Trophoblast cell (in vitro differentiated cells and primary cell): ENCODE results near the gene DLGAP1.

Source experiments
- DNase-seq, 2 donors: peaks; one replicate each; pipeline ENCODE4 v3.0.0-alpha.2; 2016
- H2AFZ ChIP-seq: 2 replicates; pipeline ENCODE4 v1.6.1; 2013; ENCODE audit warnings: low read length, moderate library complexity, mild to moderate bottlenecking; ENCODE audit not compliant: insufficient read depth, poor library complexity
- H2AK5ac ChIP-seq: 2 replicates; pipeline ENCODE4 v1.6.1; 2013; ENCODE audit warnings: mild to moderate bottlenecking, low read length
- H2BK120ac ChIP-seq: 2 replicates; pipeline ENCODE4 v1.6.1; 2013; ENCODE audit warnings: low read length, mild to moderate bottlenecking, moderate library complexity; ENCODE audit not compliant: insufficient read depth, poor library complexity
- H2BK12ac ChIP-seq: 2 replicates; pipeline ENCODE4 v1.6.1; 2013; ENCODE audit warnings: mild to moderate bottlenecking, low read length, moderate library complexity
- H2BK5ac ChIP-seq: 2 replicates; pipeline ENCODE4 v1.6.1; 2013; ENCODE audit warnings: low read length, low read depth, moderate library complexity, mild to moderate bottlenecking; ENCODE audit not compliant: poor library complexity
- H3K14ac ChIP-seq: 2 replicates; pipeline ENCODE4 v1.6.1; 2013; ENCODE audit warnings: mild to moderate bottlenecking, low read length
- H3K18ac ChIP-seq: 2 replicates; pipeline ENCODE4 v1.6.1; 2013; ENCODE audit warnings: mild to moderate bottlenecking, low read length
- H3K23ac ChIP-seq: 2 replicates; pipeline ENCODE4 v1.6.1; 2013; ENCODE audit warnings: low read length
- H3K27ac ChIP-seq: 2 replicates; pipeline ENCODE4 v1.5.1; 2013; ENCODE audit warnings: low read depth, mild to moderate bottlenecking, inconsistent platforms, low read length, moderate library complexity
- H3K27me3 ChIP-seq: 2 replicates; pipeline ENCODE4 v1.6.1; 2013; ENCODE audit warnings: inconsistent platforms, mild to moderate bottlenecking, low read length, moderate library complexity; ENCODE audit not compliant: insufficient read depth
- H3K36me3 ChIP-seq, 2 experiments: 1 replicate in 1 of 2; 2 replicates in 1 of 2; pipeline ENCODE4 v1.6.1; 2013; ENCODE audit warnings: low read length in 2 of 2, mild to moderate bottlenecking in 2 of 2, moderate library complexity in 1 of 2; ENCODE audit not compliant: insufficient read depth in 2 of 2, control insufficient read depth in 1 of 2
- H3K4ac ChIP-seq: 2 replicates; pipeline ENCODE4 v1.6.1; 2013; ENCODE audit warnings: low read depth, mild to moderate bottlenecking, low read length, moderate library complexity
- H3K4me1 ChIP-seq, 2 experiments: 1 replicate in 1 of 2; 2 replicates in 1 of 2; pipeline ENCODE4 v1.6.1; 2013; ENCODE audit warnings: low read length in 2 of 2, mild to moderate bottlenecking in 2 of 2, moderate library complexity in 1 of 2; ENCODE audit not compliant: insufficient read depth in 2 of 2, control insufficient read depth in 1 of 2
- H3K4me2 ChIP-seq: 2 replicates; pipeline ENCODE4 v1.6.1; 2013; ENCODE audit warnings: inconsistent platforms, mild to moderate bottlenecking, low read length, moderate library complexity
- H3K4me3 ChIP-seq: 2 replicates; pipeline ENCODE4 v1.5.1; 2013; ENCODE audit warnings: mild to moderate bottlenecking, low read depth, low read length, inconsistent platforms
- H3K79me1 ChIP-seq: one replicate; pipeline ENCODE4 v1.6.1; 2013; ENCODE audit warnings: low read length
- H3K79me2 ChIP-seq: 2 replicates; pipeline ENCODE4 v1.6.1; 2013; ENCODE audit warnings: low read length, mild to moderate bottlenecking; ENCODE audit not compliant: control insufficient read depth, insufficient read depth, poor library complexity
- H3K9ac ChIP-seq: 2 replicates; pipeline ENCODE4 v1.6.1; 2013; ENCODE audit warnings: mild to moderate bottlenecking, low read length
- H3K9me3 ChIP-seq: 2 replicates; pipeline ENCODE4 v1.6.1; 2013; ENCODE audit warnings: low read depth, mild to moderate bottlenecking, control low read depth, inconsistent platforms, low read length; ENCODE audit not compliant: insufficient read depth
- H4K12ac ChIP-seq: 2 replicates; pipeline ENCODE4 v1.6.1; 2013; ENCODE audit warnings: low read depth, mild to moderate bottlenecking, low read length, moderate library complexity
- H4K8ac ChIP-seq: 2 replicates; pipeline ENCODE4 v1.6.1; 2013; ENCODE audit warnings: low read depth, mild to moderate bottlenecking, low read length, moderate library complexity
- H4K91ac ChIP-seq: one replicate; pipeline ENCODE4 v1.6.1; 2013; ENCODE audit warnings: low read depth, mild to moderate bottlenecking, low read length, moderate library complexity
- WGBS: extraction: QIAGEN DNeasy Blood & Tissue Kit; methylation state at CpG from one replicate; pipeline ENCODE4 v1.1.7; 2013; ENCODE audit warnings: missing lambda C conversion rate; ENCODE audit not compliant: insufficient read length, insufficient coverage; ENCODE audit errors: extremely low coverage; 5-methylcytosine and 5-hydroxymethylcytosine counted together

DLGAP1 gene

DNA sequence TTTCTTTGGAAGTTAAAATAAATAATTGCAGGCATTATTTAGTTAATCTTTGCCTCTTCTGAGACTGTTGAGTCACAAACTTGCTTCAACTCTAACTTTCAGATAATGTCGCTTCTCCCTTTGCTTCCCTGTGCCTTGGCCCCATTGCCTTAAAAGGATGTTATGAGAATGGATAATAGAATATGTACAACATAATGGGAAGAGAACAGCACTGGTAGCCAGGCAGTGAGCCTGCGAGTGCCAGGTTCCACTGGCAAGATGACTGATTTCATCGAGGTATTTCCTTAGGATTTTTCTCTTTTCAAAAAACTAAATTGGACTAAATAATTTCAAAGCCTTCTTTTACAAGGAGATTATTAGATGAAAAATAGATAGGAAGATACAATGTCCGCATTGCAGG, 584.2 kb downstream of the DLGAP1 start:
- Histone ChIP-seq H3K14ac (no peak overlapping the region), H3K18ac (no peak overlapping the region), H3K27ac (no peak overlapping the region), H3K4me1 (no peaks in the 10 kb centered on the region), H3K79me1 (no peaks in the 10 kb centered on the region), H2AFZ (no peak overlapping the region), H4K8ac (no peak overlapping the region), H3K4ac (no peak overlapping the region), H2BK120ac (no peak overlapping the region), H3K9me3 (no peaks in the 10 kb centered on the region), H3K23ac (no peak overlapping the region), H3K4me2 (no peak overlapping the region), H2BK5ac (no peak overlapping the region), H3K36me3 (no peaks in the 10 kb centered on the region), H3K79me2 (no peaks in the 10 kb centered on the region), H4K12ac (no peak overlapping the region), H3K4me3 (no peak overlapping the region), H2AK5ac (no peak overlapping the region), H3K27me3 (no peaks in the 10 kb centered on the region), H4K91ac (no peak overlapping the region), H2BK12ac (no peak overlapping the region), H3K9ac (no peak overlapping the region)
- no peak for DNase-seq
- WGBS: no CpG with 5 or more reads among the region's 4 CpGs

DNA sequence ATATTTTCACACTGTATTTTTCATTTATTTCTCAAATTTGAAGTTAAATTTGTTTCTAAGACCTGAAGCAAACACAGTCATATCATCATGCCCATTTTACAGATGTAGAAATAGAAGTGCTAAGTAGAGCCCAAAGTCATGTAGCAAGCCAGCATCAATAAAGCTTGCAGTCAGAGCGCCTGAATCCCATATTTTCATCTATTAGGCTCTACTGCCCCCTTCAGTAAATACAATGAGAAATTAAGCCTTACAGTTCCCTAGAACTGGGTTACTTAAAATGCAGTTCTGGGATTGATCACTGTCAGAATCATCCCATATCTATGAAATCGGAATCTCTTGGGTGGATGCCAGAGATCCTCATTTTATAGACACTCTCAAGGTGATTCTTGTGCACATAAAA, 585.3 kb downstream of the DLGAP1 start:
- no peak overlapping the region for H3K18ac ChIP-seq
- no peak overlapping the region for H2AK5ac ChIP-seq
- no peaks in the 10 kb centered on the region for H3K27me3 ChIP-seq
- no peak overlapping the region for H3K9ac ChIP-seq
- no peaks in the 10 kb centered on the region for H3K36me3 ChIP-seq
- H3K27ac ChIP-seq: no peak overlapping the region
- no peak overlapping the region for H3K4me2 ChIP-seq
- no peaks in the 10 kb centered on the region for H3K79me1 ChIP-seq
- DNase-seq: peak; percentile 6 to 81
- WGBS: no CpG with 5 or more reads among the region's 2 CpGs
- no peak overlapping the region for H3K14ac ChIP-seq
- H4K12ac ChIP-seq: no peak overlapping the region
- H2AFZ ChIP-seq: no peak overlapping the region
- no peak overlapping the region for H4K8ac ChIP-seq
- H3K4me3 ChIP-seq: no peak overlapping the region
- no peak overlapping the region for H4K91ac ChIP-seq
- H3K79me2 ChIP-seq: no peaks in the 10 kb centered on the region
- no peaks in the 10 kb centered on the region for H3K4me1 ChIP-seq
- no peak overlapping the region for H2BK5ac ChIP-seq
- H3K23ac ChIP-seq: no peak overlapping the region
- H3K9me3 ChIP-seq: no peaks in the 10 kb centered on the region
- no peak overlapping the region for H3K4ac ChIP-seq
- no peak overlapping the region for H2BK12ac ChIP-seq
- no peak overlapping the region for H2BK120ac ChIP-seq

DNA sequence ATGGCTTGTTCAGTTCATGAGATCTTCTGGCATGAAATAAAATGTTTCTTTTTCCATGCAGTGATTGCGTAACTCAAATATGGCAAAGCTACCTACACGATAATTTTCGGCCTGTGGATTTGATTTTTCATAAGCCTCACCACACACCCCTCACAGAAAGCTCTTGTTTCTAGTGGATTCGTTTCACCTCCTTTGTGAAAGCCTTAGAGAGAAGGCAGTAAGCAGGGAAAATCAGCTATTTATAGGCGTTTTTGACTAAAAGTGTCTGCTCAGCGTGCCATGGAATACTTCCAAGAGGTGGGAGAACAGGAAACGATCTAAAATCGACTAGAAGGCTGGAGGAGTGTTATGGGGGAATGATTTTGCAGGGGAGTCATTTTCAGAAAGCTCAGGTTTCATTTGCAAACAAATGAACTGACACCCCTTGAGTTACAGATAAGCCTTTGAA, 587.2 kb downstream of the DLGAP1 start:
- Histone ChIP-seq H3K79me1 (no peaks in the 10 kb centered on the region), H2AFZ (no peak overlapping the region), H3K9ac (no peak overlapping the region), H3K4me1 (peaks cover 0 to 4% of the 10 kb centered on the region in 2 experiments), H3K14ac (no peak overlapping the region), H2AK5ac (no peak overlapping the region), H3K4ac (no peak overlapping the region), H3K18ac (no peak overlapping the region), H2BK120ac (no peak overlapping the region), H4K8ac (no peak overlapping the region), H3K4me3 (no peak overlapping the region), H3K27ac (no peak overlapping the region), H4K91ac (no peak overlapping the region), H3K36me3 (no peaks in the 10 kb centered on the region), H3K27me3 (no peaks in the 10 kb centered on the region), H2BK5ac (no peak overlapping the region), H3K23ac (no peak overlapping the region), H3K79me2 (no peaks in the 10 kb centered on the region), H3K9me3 (no peaks in the 10 kb centered on the region), H3K4me2 (no peak overlapping the region), H4K12ac (no peak overlapping the region), H2BK12ac (no peak overlapping the region)
- no peak for DNase-seq
- WGBS: no CpG with 5 or more reads among the region's 8 CpGs

DNA sequence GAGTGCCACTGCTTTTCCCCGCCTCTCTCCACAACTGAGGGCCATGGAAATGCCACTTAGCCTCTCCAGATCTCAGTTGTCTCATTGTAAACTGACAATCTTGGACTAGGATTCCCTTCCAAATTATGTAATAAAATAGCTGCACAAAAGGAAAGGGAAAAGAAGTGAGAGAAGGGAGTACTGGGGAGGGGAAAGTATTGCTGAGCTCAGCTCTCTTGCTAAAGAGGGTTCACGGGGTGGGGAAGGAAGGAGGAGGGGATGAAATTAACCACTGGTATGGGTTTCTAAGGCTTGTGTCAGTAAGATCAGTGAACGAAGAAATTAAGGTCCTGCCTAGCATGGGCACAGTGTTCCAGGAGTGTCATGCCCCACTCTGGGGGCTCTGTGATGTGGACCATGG, 587.9 kb downstream of the DLGAP1 start:
- no CpG with 5 or more reads among the region's 3 CpGs for WGBS
- Histone ChIP-seq H2BK5ac (no peak overlapping the region), H4K12ac (no peak overlapping the region), H2BK12ac (no peak overlapping the region), H3K4me2 (no peak overlapping the region), H3K9me3 (no peaks in the 10 kb centered on the region), H3K14ac (no peak overlapping the region), H3K18ac (no peak overlapping the region), H2AFZ (no peak overlapping the region), H3K27ac (no peak overlapping the region), H3K23ac (no peak overlapping the region), H3K79me2 (no peaks in the 10 kb centered on the region), H4K91ac (no peak overlapping the region), H3K9ac (no peak overlapping the region), H4K8ac (no peak overlapping the region), H2BK120ac (no peak overlapping the region), H3K4me3 (no peak overlapping the region), H3K4ac (no peak overlapping the region), H2AK5ac (no peak overlapping the region), H3K27me3 (no peaks in the 10 kb centered on the region), H3K79me1 (no peaks in the 10 kb centered on the region), H3K4me1 (peaks cover 0 to 4% of the 10 kb centered on the region in 2 experiments), H3K36me3 (no peaks in the 10 kb centered on the region)
- DNase-seq: no peak
